IPS-15b (cell line): ENCODE data around the gene CENPF.
"Not testable (repeated sequence)": the region's sequence is repeated elsewhere in the genome, so short reads cannot be mapped to it uniquely, and the experiment has no call there.

Source experiments
- H3K27me3 ChIP-seq: one replicate; pipeline ENCODE4 v1.6.1; 2013; ENCODE audit warnings: low read length; ENCODE audit not compliant: control insufficient read depth, insufficient read depth
- H3K36me3 ChIP-seq: one replicate; pipeline ENCODE4 v1.6.1; 2013; ENCODE audit warnings: low read length; ENCODE audit not compliant: control insufficient read depth, insufficient read depth
- H3K4me1 ChIP-seq: one replicate; pipeline ENCODE4 v1.6.1; 2013; ENCODE audit warnings: mild to moderate bottlenecking, low read length; ENCODE audit not compliant: control insufficient read depth, insufficient read depth
- H3K4me3 ChIP-seq: one replicate; pipeline ENCODE4 v1.5.1; 2013; ENCODE audit warnings: low read depth, low read length
- H3K9ac ChIP-seq: one replicate; pipeline ENCODE4 v1.6.1; 2013; ENCODE audit warnings: low read depth, mild to moderate bottlenecking, low read length
- H3K9me3 ChIP-seq: one replicate; pipeline ENCODE4 v1.6.1; 2013; ENCODE audit warnings: mild to moderate bottlenecking, low read length; ENCODE audit not compliant: control insufficient read depth, insufficient read depth

Gene CENPF

GRCh38 chr1:214586621-214587020 is 16.4 kb upstream of the CENPF start:
- H3K9me3 ChIP-seq = no peaks in the 10 kb centered on the region
- no peaks in the 10 kb centered on the region for H3K36me3 ChIP-seq
- no peaks in the 10 kb centered on the region for H3K27me3 ChIP-seq
- H3K4me1 ChIP-seq = peaks cover 11% of the 10 kb centered on the region
- no peak overlapping the region for H3K4me3 ChIP-seq
- H3K9ac ChIP-seq = no peak overlapping the region

GRCh38 chr1:214587165-214587564 is 15.8 kb upstream of the CENPF start:
- H3K4me1 ChIP-seq = peaks cover 5% of the 10 kb centered on the region
- no peaks in the 10 kb centered on the region for H3K9me3 ChIP-seq
- H3K9ac ChIP-seq = no peak overlapping the region
- no peaks in the 10 kb centered on the region for H3K27me3 ChIP-seq
- H3K4me3 ChIP-seq = no peak overlapping the region
- no peaks in the 10 kb centered on the region for H3K36me3 ChIP-seq

- no peak overlapping the region for H3K9ac ChIP-seq
- no peak overlapping the region for H3K4me3 ChIP-seq
- H3K27me3 ChIP-seq = no peaks in the 10 kb centered on the region
- H3K36me3 ChIP-seq = no peaks in the 10 kb centered on the region
- H3K4me1 ChIP-seq = no peaks in the 10 kb centered on the region
- H3K9me3 ChIP-seq = no peaks in the 10 kb centered on the region
Observed at GRCh38 chr1:214588963-214589597, 13.9 kb upstream of the CENPF start.

- Histone ChIP-seq H3K36me3 (no peaks in the 10 kb centered on the region), H3K9me3 (no peaks in the 10 kb centered on the region), H3K9ac (no peak overlapping the region), H3K4me3 (no peak overlapping the region), H3K27me3 (no peaks in the 10 kb centered on the region), H3K4me1 (no peaks in the 10 kb centered on the region)
Observed at GRCh38 chr1:214590696-214591095, 12.3 kb upstream of the CENPF start.

GRCh38 chr1:214591918-214592317 is 11.1 kb upstream of the CENPF start:
- not testable (repeated sequence) for H3K4me1 ChIP-seq, H3K9ac ChIP-seq, H3K4me3 ChIP-seq, H3K36me3 ChIP-seq, H3K27me3 ChIP-seq, H3K9me3 ChIP-seq

GRCh38 chr1:214593158-214593557 is 9.8 kb upstream of the CENPF start:
- Histone ChIP-seq H3K36me3 (no peaks in the 10 kb centered on the region), H3K27me3 (no peaks in the 10 kb centered on the region), H3K4me1 (no peaks in the 10 kb centered on the region), H3K4me3 (no peak overlapping the region), H3K9ac (no peak overlapping the region), H3K9me3 (no peaks in the 10 kb centered on the region)

- Histone ChIP-seq H3K4me3 (peak overlapping the region; percentile 92), H3K36me3 (peaks cover 4% of the 10 kb centered on the region), H3K4me1 (peaks cover 3% of the 10 kb centered on the region), H3K9ac (peak overlapping the region; percentile 92), H3K9me3 (no peaks in the 10 kb centered on the region), H3K27me3 (no peaks in the 10 kb centered on the region)
Observed at GRCh38 chr1:214603819-214604252, 841 bp downstream of the CENPF start.

GRCh38 chr1:214604523-214604922 is 1.5 kb downstream of the CENPF start:
- Histone ChIP-seq H3K4me3 (peak overlapping the region; percentile 92), H3K9ac (no peak overlapping the region)

GRCh38 chr1:214605484-214605883 is 2.5 kb downstream of the CENPF start:
- H3K4me3 ChIP-seq, H3K9ac ChIP-seq, H3K4me1 ChIP-seq, H3K36me3 ChIP-seq, H3K27me3 ChIP-seq, H3K9me3 ChIP-seq: not testable (repeated sequence)

More at GRCh38 chr1:214604523-214604922, 1.5 kb downstream of the CENPF start:
- Histone ChIP-seq H3K36me3 (peaks cover 4% of the 10 kb centered on the region), H3K27me3 (no peaks in the 10 kb centered on the region), H3K9me3 (no peaks in the 10 kb centered on the region), H3K4me1 (peaks cover 3% of the 10 kb centered on the region)

- not testable (repeated sequence) for H3K36me3 ChIP-seq, H3K4me1 ChIP-seq, H3K9ac ChIP-seq, H3K4me3 ChIP-seq, H3K9me3 ChIP-seq, H3K27me3 ChIP-seq
Observed at GRCh38 chr1:214605933-214606925, 3.2 kb downstream of the CENPF start.

- H3K27me3 ChIP-seq, H3K9me3 ChIP-seq, H3K9ac ChIP-seq, H3K36me3 ChIP-seq, H3K4me1 ChIP-seq, H3K4me3 ChIP-seq: not testable (repeated sequence)
Observed at GRCh38 chr1:214607492-214608215, 4.7 kb downstream of the CENPF start.
